Astrocyte (in vitro differentiated cells and primary cell): ENCODE measurements around the gene MOB1A. TPM values are rescaled to one million over a fixed set of nuclear protein-coding genes. Genes with fewer than 3 reads are reported as not detected.

Experiments used
- DNase-seq: peaks from one replicate; pipeline ENCODE4 v3.0.0-alpha.2; 2010; ENCODE audit warnings: low read depth
- FAIRE-seq: peaks from 2 replicates; lab custom pipeline; 2011; peaks lifted over from hg19 to GRCh38; lab: Jason Lieb, UNC
- H2AFZ ChIP-seq: 2 replicates; pipeline ENCODE4 v1.6.0; 2012; ENCODE audit warnings: low read depth, low read length, inconsistent platforms
- H3K27ac ChIP-seq: 2 replicates; pipeline ENCODE4 v1.5.1; 2011; ENCODE audit warnings: low read depth, low read length, inconsistent platforms
- H3K27me3 ChIP-seq: 2 replicates; pipeline ENCODE4 v1.6.0; 2011; ENCODE audit warnings: low read length, inconsistent platforms; ENCODE audit not compliant: insufficient read depth
- H3K36me3 ChIP-seq: 2 replicates; pipeline ENCODE4 v1.5.1; 2011; ENCODE audit warnings: low read length, inconsistent platforms; ENCODE audit not compliant: insufficient read depth
- H3K4me1 ChIP-seq: 2 replicates; pipeline ENCODE4 v1.5.1; 2011; ENCODE audit warnings: low read length, inconsistent platforms; ENCODE audit not compliant: insufficient read depth
- H3K4me2 ChIP-seq: 2 replicates; pipeline ENCODE4 v1.6.0; 2012; ENCODE audit warnings: low read length, inconsistent platforms
- H3K4me3 ChIP-seq: 2 replicates; pipeline ENCODE4 v1.5.1; 2011; ENCODE audit warnings: low read depth, mild to moderate bottlenecking, low read length, inconsistent platforms; ENCODE audit not compliant: insufficient read depth
- H3K79me2 ChIP-seq: 2 replicates; pipeline ENCODE4 v1.6.0; 2012; ENCODE audit warnings: mild to moderate bottlenecking, low read length, inconsistent platforms; ENCODE audit not compliant: insufficient read depth
- H3K9ac ChIP-seq: 2 replicates; pipeline ENCODE4 v1.6.0; 2012; ENCODE audit warnings: mild to moderate bottlenecking, low read length, inconsistent platforms
- H3K9me3 ChIP-seq: 2 replicates; pipeline ENCODE4 v1.5.1; 2012; ENCODE audit warnings: low read depth, mild to moderate bottlenecking, low read length, inconsistent platforms; ENCODE audit not compliant: insufficient read depth
- H4K20me1 ChIP-seq: 2 replicates; pipeline ENCODE4 v1.6.0; 2012; ENCODE audit warnings: low read length, inconsistent platforms; ENCODE audit not compliant: insufficient read depth
- H3K27ac Mint-ChIP-seq: one replicate; pipeline ENCODE4 v1.8.0; 2021; ENCODE audit warnings: mild to moderate bottlenecking, mixed read lengths; ENCODE audit not compliant: unreplicated experiment
- H3K27me3 Mint-ChIP-seq: one replicate; pipeline ENCODE4 v1.8.0; 2021; ENCODE audit warnings: low read depth, mixed read lengths; ENCODE audit not compliant: unreplicated experiment
- H3K36me3 Mint-ChIP-seq: one replicate; pipeline ENCODE4 v1.8.0; 2021; ENCODE audit warnings: low read depth, mixed read lengths; ENCODE audit not compliant: unreplicated experiment
- H3K4me1 Mint-ChIP-seq: one replicate; pipeline ENCODE4 v1.8.0; 2021; ENCODE audit warnings: low read depth, mixed read lengths; ENCODE audit not compliant: unreplicated experiment
- H3K4me3 Mint-ChIP-seq: one replicate; pipeline ENCODE4 v1.8.0; 2021; ENCODE audit warnings: mild to moderate bottlenecking, moderate library complexity, mixed read lengths; ENCODE audit not compliant: unreplicated experiment
- H3K9me3 Mint-ChIP-seq: one replicate; pipeline ENCODE4 v1.8.0; 2021; ENCODE audit warnings: mild to moderate bottlenecking, mixed read lengths; ENCODE audit not compliant: unreplicated experiment
- CTCF ChIP-seq: IDR thresholded peaks from 2 replicates; pipeline ENCODE4 v1.5.1; 2011; ENCODE audit warnings: low read depth, mild to moderate bottlenecking, inconsistent platforms, low read length, moderate library complexity; ENCODE audit not compliant: insufficient read depth
- EZH2 ChIP-seq: IDR thresholded peaks from 2 replicates; pipeline ENCODE4 v1.6.1; 2012; ENCODE audit warnings: mild to moderate bottlenecking, low read length, inconsistent platforms; ENCODE audit not compliant: insufficient read depth
- total RNA-seq: library from RNA; stranded (reverse); gene quantifications from 2 replicates; pipeline ENCODE4 v1.2.1, GENCODE V29; 2021

Gene MOB1A
- total RNA-seq, 1 donor from 2014 or later: 116 TPM

DNA sequence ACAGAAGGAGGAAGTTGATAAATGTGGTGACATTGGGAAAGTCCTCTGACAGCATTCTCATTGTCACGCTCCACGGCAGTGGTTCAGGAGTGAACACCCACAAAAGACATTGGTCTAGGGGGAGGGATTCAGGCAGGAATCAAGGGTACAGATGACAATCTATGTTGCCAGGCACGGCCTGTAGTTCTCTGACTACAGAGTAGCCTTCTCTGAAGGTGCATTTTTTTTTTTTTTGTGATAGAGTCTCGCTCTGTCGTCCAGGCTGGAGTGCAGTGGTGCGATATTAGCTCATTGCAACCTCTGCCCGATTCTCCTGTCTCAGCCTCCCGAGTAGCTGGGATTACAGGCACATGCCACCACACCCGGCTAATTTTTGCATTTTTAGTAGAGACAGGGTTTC, 7.4 kb upstream of the MOB1A start:
- Histone ChIP-seq H3K36me3 (no peaks in the 10 kb centered on the region), H3K4me3 (no peak overlapping the region), H2AFZ (no peak overlapping the region), H3K9me3 (no peaks in the 10 kb centered on the region), H3K79me2 (no peaks in the 10 kb centered on the region), H3K4me2 (no peak overlapping the region), H3K4me1 (no peaks in the 10 kb centered on the region), H3K9ac (no peak overlapping the region), H3K27me3 (no peaks in the 10 kb centered on the region), H3K27ac (no peak overlapping the region), H4K20me1 (no peaks in the 10 kb centered on the region)
- peaks cover 8% of the 10 kb centered on the region for H3K27me3 Mint-ChIP-seq
- H3K9me3 Mint-ChIP-seq: no peaks in the 10 kb centered on the region
- no peak for DNase-seq
- H3K4me3 Mint-ChIP-seq: no peak overlapping the region
- TF ChIP-seq EZH2: no peak
- H3K36me3 Mint-ChIP-seq: peaks cover 2% of the 10 kb centered on the region
- no peak overlapping the region for H3K27ac Mint-ChIP-seq
- FAIRE-seq: no peak
- peaks cover 8% of the 10 kb centered on the region for H3K4me1 Mint-ChIP-seq

DNA sequence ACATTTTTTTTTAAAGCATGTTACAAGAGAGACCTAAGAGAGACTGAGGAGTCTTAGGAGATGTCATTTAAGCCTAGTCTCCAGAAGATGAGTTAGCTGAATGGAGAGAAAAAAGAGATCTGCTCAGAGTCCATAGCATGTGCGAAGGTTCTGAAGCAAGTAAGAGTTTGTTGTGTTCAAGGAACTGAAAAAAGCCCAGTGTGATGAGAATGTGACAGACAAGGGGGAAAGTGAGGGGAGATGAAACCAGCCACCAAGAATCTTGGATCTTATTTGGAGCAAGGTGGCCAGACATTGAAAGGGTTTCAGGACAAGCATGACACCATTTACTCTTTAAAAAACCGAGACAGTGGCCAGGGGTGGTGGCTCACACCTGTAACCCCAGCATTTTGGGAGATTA, 5.2 kb upstream of the MOB1A start:
- no peaks in the 10 kb centered on the region for H3K27me3 ChIP-seq
- no peak overlapping the region for H3K9ac ChIP-seq
- peaks cover 8% of the 10 kb centered on the region for H3K4me1 Mint-ChIP-seq
- FAIRE-seq (no peak), DNase-seq (no peak)
- H3K36me3 Mint-ChIP-seq: no peaks in the 10 kb centered on the region
- TF ChIP-seq CTCF (no peak), EZH2 (no peak)
- no peaks in the 10 kb centered on the region for H4K20me1 ChIP-seq
- H3K27ac Mint-ChIP-seq: no peak overlapping the region
- H3K4me3 ChIP-seq: no peak overlapping the region
- no peaks in the 10 kb centered on the region for H3K9me3 Mint-ChIP-seq
- H2AFZ ChIP-seq: no peak overlapping the region
- no peak overlapping the region for H3K4me3 Mint-ChIP-seq
- H3K4me2 ChIP-seq: no peak overlapping the region
- H3K9me3 ChIP-seq: no peaks in the 10 kb centered on the region
- no peaks in the 10 kb centered on the region for H3K79me2 ChIP-seq
- no peaks in the 10 kb centered on the region for H3K36me3 ChIP-seq
- peaks cover 2% of the 10 kb centered on the region for H3K4me1 ChIP-seq
- H3K27me3 Mint-ChIP-seq: peaks cover 8% of the 10 kb centered on the region
- no peak overlapping the region for H3K27ac ChIP-seq

GRCh38 chr2:74181739-74182138, 3.1 kb upstream of the MOB1A start:
- FAIRE-seq (no peak), DNase-seq (no peak)
- Mint-ChIP-seq H3K27me3 (peaks cover 8% of the 10 kb centered on the region), H3K4me3 (no peak overlapping the region), H3K9me3 (no peaks in the 10 kb centered on the region), H3K27ac (no peak overlapping the region), H3K36me3 (peaks cover 3% of the 10 kb centered on the region), H3K4me1 (peaks cover 1% of the 10 kb centered on the region)
- no peak overlapping the region for H3K4me2 ChIP-seq
- H3K27me3 ChIP-seq: no peaks in the 10 kb centered on the region
- peaks cover 19% of the 10 kb centered on the region for H3K79me2 ChIP-seq
- H3K36me3 ChIP-seq: no peaks in the 10 kb centered on the region
- no peak overlapping the region for H3K4me3 ChIP-seq
- H4K20me1 ChIP-seq: peaks cover 14% of the 10 kb centered on the region
- no peak overlapping the region for H3K27ac ChIP-seq
- peaks cover 2% of the 10 kb centered on the region for H3K4me1 ChIP-seq
- no peak for TF ChIP-seq EZH2
- TF ChIP-seq CTCF: no peak
- no peak overlapping the region for H3K9ac ChIP-seq
- H2AFZ ChIP-seq: peak overlapping the region; percentile 69
- no peaks in the 10 kb centered on the region for H3K9me3 ChIP-seq
